Activated naive CD4-positive, alpha-beta T cell (primary cell): Measurements from ENCODE around the gene RTF2.
A peak's percentile ranks its signal among the peaks of the same experiment; 100 is the strongest.

Source experiments
- DNase-seq, 4 experiments: peaks; one replicate each; lab custom pipeline; 2025; lab: John Stamatoyannopoulos, UW

RTF2 gene

GRCh38 chr20:56468316-56469076 lies at the start of gene RTF2:
Gene RTF2 (plus strand): TSS chr20:56468627. CDS start chr20:56468698, 71 bp downstream.
- peak; percentile 92 to 95 (median 95) for DNase-seq

GRCh38 chr20:56420028-56420427 lies 48.4 kb upstream of the RTF2 start:
- DNase-seq: no peak

GRCh38 chr20:56420940-56421688 lies 47.3 kb upstream of the RTF2 start:
- DNase-seq: no peak

GRCh38 chr20:56422076-56422823 lies 46.2 kb upstream of the RTF2 start:
- DNase-seq: no peak

GRCh38 chr20:56422824-56423189 lies 45.6 kb upstream of the RTF2 start:
- DNase-seq: no peak

- DNase-seq: no peak
Observed at GRCh38 chr20:56423211-56423610, 45.2 kb upstream of the RTF2 start.

GRCh38 chr20:56423886-56424285 lies 44.5 kb upstream of the RTF2 start:
- no peak for DNase-seq

GRCh38 chr20:56424931-56425330 lies 43.5 kb upstream of the RTF2 start:
- no peak for DNase-seq

- DNase-seq: no peak
Observed at GRCh38 chr20:56426026-56426425, 42.4 kb upstream of the RTF2 start.

GRCh38 chr20:56426926-56427325 lies 41.5 kb upstream of the RTF2 start:
- DNase-seq: no peak

- DNase-seq: no peak
Observed at GRCh38 chr20:56427797-56428196, 40.6 kb upstream of the RTF2 start.

GRCh38 chr20:56428410-56428809 lies 40.0 kb upstream of the RTF2 start:
- DNase-seq: no peak

GRCh38 chr20:56428881-56429280 lies 39.5 kb upstream of the RTF2 start:
- no peak for DNase-seq

GRCh38 chr20:56429502-56429901 lies 38.9 kb upstream of the RTF2 start:
- DNase-seq: no peak

GRCh38 chr20:56429941-56430340 lies 38.5 kb upstream of the RTF2 start:
- no peak for DNase-seq

- DNase-seq: no peak
Observed at GRCh38 chr20:56430461-56430860, 38.0 kb upstream of the RTF2 start.

- DNase-seq: no peak
Observed at GRCh38 chr20:56430957-56431356, 37.5 kb upstream of the RTF2 start.

GRCh38 chr20:56431471-56431870 lies 37.0 kb upstream of the RTF2 start:
- DNase-seq: no peak

- no peak for DNase-seq
Observed at GRCh38 chr20:56433221-56433879, 35.1 kb upstream of the RTF2 start.

GRCh38 chr20:56433880-56434255 lies 34.6 kb upstream of the RTF2 start:
- no peak for DNase-seq

GRCh38 chr20:56437196-56437960 lies 31.0 kb upstream of the RTF2 start:
- no peak for DNase-seq

GRCh38 chr20:56438284-56438683 lies 30.1 kb upstream of the RTF2 start:
- DNase-seq: no peak
